Vagina (tissue), 2 donors: ENCODE data around the gene TRAF1.

Experiments used
- POLR2A ChIP-seq, 2 donors: fragments of 450-650 bp; IDR thresholded peaks; one replicate each; pipeline ENCODE4 v1.6.1; 2017; ENCODE audit warnings: antibody characterized with exemption in 2 of 2, mild to moderate bottlenecking in 2 of 2, moderate library complexity in 2 of 2
- POLR2AphosphoS5 ChIP-seq, 2 donors: sonication (generic); formaldehyde crosslinking; IDR thresholded peaks; one replicate each; pipeline ENCODE4 v1.9.0; 2017; ENCODE audit warnings: antibody characterized with exemption in 2 of 2, mild to moderate bottlenecking in 2 of 2, low read depth in 1 of 2; ENCODE audit not compliant: insufficient read depth in 1 of 2
- TF ChIP-seq, protein P1 (sequence below), 3 experiments: fragments of 450-650 bp in 2 of 3; fragments of 200-600 bp in 1 of 3; sonication (generic) in 1 of 3; IDR thresholded peaks; one replicate each; pipeline ENCODE4 v1.5.1; 2017 to 2019; ENCODE audit warnings: antibody characterized with exemption in 3 of 3, mild to moderate bottlenecking in 2 of 3, moderate library complexity in 2 of 3

GRCh38 chr9:120865809-120866208 is 60.8 kb downstream of the TRAF1 start:
- TF ChIP-seq, protein P1, sequence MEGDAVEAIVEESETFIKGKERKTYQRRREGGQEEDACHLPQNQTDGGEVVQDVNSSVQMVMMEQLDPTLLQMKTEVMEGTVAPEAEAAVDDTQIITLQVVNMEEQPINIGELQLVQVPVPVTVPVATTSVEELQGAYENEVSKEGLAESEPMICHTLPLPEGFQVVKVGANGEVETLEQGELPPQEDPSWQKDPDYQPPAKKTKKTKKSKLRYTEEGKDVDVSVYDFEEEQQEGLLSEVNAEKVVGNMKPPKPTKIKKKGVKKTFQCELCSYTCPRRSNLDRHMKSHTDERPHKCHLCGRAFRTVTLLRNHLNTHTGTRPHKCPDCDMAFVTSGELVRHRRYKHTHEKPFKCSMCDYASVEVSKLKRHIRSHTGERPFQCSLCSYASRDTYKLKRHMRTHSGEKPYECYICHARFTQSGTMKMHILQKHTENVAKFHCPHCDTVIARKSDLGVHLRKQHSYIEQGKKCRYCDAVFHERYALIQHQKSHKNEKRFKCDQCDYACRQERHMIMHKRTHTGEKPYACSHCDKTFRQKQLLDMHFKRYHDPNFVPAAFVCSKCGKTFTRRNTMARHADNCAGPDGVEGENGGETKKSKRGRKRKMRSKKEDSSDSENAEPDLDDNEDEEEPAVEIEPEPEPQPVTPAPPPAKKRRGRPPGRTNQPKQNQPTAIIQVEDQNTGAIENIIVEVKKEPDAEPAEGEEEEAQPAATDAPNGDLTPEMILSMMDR (IDR thresholded peaks at IDR 0.05): no peak
- no peak for TF ChIP-seq POLR2A (IDR thresholded peaks at IDR 0.05)
- TF ChIP-seq POLR2AphosphoS5 (IDR thresholded peaks at IDR 0.05; ENCODE audit: insufficient read depth in 1 of 2, low read depth in 1 of 2): no peak
